ENCODE measurements around the gene NIFK.
"Not testable (repeated sequence)": the region's sequence is repeated elsewhere in the genome, so short reads cannot be mapped to it uniquely, and the experiment has no call there.

The NIFK gene

DNA sequence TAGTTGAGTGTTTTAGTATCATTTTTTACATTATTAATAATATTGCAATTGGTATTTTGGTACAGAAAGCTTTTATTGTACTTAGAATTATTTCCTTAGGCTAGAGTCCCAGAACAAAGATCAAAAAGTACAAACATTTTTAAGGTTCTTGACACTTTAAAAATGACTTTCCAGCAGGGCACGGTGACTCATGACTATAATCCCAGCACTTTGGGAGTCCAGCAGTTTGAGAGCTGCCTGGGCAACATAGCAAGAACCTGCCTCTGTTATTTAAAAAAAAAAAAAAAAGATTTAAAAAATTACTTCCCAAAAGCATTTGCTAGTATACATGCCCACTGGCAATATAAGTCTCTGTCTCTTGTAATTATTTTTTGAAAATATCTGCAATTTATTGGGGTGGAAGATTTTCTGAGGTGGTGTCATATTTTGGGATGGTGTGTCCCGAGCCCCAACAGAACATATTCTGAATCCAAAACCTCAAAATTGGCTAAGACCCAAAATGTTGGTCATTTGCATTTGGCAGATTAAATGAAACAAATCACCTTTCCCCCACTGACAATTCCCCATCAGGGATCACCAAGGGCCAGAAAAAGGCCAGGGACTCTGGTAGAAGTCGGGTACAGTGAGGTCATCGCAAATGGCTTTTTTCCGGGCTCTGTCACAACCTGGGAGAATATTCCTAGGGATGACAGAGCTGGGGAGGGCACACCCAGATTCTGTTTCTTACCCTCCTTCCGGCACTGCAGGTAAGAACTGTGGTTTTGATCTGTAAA is 42.1 kb downstream of the NIFK start:
- no peak for DNase-seq

DNA sequence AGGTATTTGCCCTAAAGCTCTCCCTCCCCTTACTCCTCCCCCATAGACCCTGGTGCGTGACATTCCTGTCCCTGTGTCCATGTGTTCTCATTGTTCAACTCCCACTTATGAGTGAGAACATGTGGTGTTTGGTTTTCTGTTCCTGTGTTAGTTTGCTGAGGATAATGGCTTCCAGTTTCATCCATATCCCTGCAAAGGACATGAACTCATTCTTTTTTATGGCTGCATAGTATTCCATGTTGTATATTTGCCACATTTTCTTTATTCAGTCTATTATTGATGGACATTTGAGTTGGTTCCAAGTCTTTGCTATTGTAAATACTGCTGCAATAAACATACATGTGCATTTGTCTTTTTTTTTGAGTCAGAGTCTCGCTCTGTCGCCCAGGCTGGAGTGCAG is 46.1 kb downstream of the NIFK start:
- DNase-seq = not testable (repeated sequence)

DNA sequence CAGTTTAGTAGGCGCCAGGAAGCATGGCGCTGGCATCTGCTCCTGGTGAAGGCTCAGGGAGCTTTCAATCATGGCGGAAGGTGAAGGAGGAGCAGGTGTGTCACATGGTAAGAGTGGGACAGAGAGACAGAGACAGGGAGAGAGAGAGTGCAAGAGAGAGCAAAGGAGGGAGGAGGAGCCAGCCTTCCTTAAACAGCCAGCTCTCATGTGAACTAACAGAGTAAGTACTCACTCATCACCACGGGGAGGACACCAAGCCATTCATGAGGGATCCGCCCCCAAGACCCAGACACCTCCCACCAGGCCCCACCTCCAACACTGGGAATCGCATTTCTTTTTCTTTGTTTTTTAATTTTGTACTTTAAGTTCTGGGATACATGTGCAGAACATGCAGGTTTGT is 46.6 kb downstream of the NIFK start:
- DNase-seq = no peak

DNA sequence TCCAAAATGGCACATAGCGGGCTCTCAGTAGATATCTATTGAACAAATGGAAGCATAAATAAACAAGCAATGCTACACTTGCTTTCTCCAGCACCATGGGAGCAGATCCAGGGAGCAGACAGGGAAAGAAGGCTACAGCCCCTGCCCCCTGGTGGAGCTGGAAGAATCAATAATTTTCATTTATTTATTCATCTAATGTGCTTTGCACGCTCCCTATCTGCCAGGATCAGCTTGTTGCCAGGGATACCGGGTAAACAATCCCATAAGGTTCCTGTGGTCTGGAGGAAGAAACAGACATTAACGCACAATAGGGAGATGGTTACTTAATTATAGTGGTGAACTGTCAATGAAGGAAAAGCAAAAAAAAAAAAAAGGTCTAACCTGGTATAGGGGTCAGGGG is 47.3 kb downstream of the NIFK start:
- DNase-seq = no peak

DNA sequence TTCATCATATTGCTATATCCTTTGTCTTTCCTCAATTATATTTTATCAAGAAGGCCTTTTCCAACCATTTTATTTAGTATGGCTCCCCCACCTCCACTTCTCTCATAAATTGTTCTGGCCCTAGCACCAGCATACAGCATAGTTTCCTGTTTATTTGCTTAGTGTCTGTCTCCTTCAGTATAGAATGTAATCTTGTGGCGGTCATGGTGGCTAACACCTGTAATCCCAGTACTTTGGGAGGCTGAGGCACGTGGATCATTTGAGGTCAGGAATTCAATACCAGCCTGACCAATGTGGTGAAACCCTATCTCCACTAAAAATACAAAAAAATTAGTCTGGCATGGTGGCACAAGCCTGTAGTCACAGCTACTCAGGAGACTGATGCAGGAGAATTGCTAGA is 47.9 kb downstream of the NIFK start:
- no peak for DNase-seq

DNA sequence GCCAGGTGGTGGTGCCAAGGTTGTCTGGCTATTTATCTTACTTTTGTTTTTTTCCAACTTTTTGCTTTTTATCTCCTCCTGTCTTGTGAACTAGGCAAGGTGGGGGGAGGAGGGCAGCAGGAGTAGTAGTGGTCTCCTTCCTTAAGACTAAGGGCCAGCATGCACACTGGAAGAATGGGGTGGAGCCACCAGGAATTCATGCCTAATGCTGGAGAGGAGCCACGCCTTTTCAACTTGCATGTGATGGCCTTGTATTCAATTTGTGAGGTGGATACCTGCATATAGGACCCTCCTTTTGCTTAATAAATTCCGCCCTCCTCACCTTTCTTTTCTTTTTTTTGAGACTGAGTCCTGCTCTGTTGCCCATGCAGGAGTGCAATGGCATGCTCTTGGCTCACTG is 49.8 kb downstream of the NIFK start:
- DNase-seq = no peak

DNA sequence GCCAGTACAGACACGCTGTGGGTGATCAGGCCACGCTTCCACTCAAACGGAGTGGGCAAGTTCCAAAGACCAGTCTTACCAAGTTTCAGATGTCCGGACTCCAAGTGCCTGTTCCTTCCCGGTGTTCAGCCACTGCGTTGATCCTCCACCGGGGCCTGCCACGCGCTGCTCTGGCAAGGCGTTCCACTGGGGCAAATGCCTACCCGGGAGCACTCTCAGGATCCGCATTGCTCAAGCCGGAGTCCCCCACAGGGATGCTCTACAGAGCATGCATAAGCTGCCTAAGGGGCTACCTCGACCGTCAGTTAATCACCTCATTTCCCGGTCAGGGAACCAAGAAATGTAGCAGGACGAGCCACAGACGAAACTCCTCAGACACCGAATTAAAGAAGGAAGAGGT is 50.5 kb downstream of the NIFK start:
- no peak for DNase-seq

DNA sequence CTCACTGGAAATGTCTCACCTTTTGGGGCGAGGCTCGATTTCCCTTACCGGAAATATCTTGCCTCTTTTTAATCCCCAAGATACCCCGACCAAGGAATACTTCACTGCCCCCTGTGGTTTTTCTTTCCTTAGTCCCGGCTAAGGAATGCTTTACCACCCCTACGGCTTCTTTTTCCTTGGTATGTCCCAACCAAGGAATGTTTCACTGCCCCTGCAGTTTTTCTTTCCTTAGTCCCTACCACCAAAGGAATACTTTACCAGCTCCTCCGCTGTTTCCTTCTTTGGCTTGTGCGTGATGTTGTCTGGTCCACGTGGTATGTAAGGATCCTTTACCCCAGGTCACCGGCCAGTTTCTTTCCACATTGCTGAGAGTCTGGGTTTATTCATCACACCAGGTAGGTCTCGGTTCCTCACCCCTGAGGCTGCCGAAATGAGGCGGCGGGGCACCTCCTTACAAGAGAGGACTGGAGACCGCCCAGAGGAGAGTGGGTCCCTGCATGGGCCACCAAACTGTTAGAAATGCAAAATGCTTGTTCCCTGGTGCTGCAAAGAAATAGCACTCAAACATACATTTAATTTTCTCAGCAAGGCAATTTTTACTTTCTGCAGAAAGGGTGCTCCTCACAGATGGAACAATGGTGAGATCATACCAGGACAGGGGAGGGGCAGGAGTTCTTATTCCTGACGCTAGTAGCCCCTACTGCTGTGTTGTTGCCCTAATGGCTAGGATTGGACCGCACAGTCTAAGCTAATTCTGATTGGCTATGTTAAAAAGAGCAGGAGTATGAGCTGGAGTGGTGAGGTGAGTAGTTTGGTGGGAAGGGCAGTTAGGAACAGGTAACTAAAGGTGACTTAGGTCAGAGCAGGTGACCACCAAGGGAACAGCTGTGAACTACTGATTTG is 54.0 kb downstream of the NIFK start:
- no peak for DNase-seq

DNA sequence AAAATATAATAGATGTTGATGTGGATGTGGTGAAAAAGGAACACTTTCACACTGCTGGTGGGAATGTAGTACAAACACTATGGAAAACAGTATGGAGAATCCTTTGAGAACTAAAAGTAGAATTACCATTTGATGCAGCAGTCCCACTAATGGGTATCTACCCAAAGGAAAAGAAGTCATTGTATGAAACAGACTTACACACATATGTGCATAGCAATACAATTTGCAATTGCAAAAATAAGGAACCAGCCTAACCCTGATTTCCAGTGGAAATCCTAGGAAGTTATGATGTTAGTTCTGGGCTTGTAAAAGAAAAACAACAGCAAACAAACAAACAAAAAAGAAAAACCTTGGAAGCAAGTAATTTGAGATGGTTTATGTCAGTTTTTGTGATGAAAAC is 58.8 kb downstream of the NIFK start:
- no peak for DNase-seq
